ENCODE data around the gene NEK6.

Gene NEK6

GRCh38 chr9:124325816-124326215, 68.1 kb downstream of the NEK6 start:
- Histone ChIP-seq H3K36me3 (ENCODE audit: insufficient read depth) (no peaks in the 10 kb centered on the region), H3K9ac (no peak overlapping the region), H3K4me1 (ENCODE audit: low read depth, poor library complexity, severe bottlenecking) (no peaks in the 10 kb centered on the region), H3K27ac (no peak overlapping the region), H2AFZ (ENCODE audit: low read depth) (no peak overlapping the region), H3K79me2 (ENCODE audit: insufficient read depth, low read depth) (no peaks in the 10 kb centered on the region), H3K4me3 (IDR thresholded peaks at IDR 0.05; ENCODE audit: insufficient read depth, low read depth, low read length) (no peak overlapping the region), H3K27me3 (ENCODE audit: insufficient read depth, low read depth) (no peaks in the 10 kb centered on the region), H4K20me1 (ENCODE audit: insufficient read depth) (no peaks in the 10 kb centered on the region), H3K4me2 (no peak overlapping the region)
- TF ChIP-seq CTCF (conservative IDR thresholded peaks at IDR 0.05; ENCODE audit: low read depth, low read length) = no peak

GRCh38 chr9:124326378-124326777, 68.6 kb downstream of the NEK6 start:
- Histone ChIP-seq H3K9ac (no peak overlapping the region), H3K4me2 (no peak overlapping the region), H3K79me2 (ENCODE audit: insufficient read depth, low read depth) (no peaks in the 10 kb centered on the region), H2AFZ (ENCODE audit: low read depth) (no peak overlapping the region), H3K27ac (no peak overlapping the region), H3K36me3 (ENCODE audit: insufficient read depth) (no peaks in the 10 kb centered on the region), H4K20me1 (ENCODE audit: insufficient read depth) (no peaks in the 10 kb centered on the region), H3K4me1 (ENCODE audit: low read depth, poor library complexity, severe bottlenecking) (no peaks in the 10 kb centered on the region), H3K4me3 (IDR thresholded peaks at IDR 0.05; ENCODE audit: insufficient read depth, low read depth, low read length) (no peak overlapping the region), H3K27me3 (ENCODE audit: insufficient read depth, low read depth) (no peaks in the 10 kb centered on the region)
- TF ChIP-seq CTCF (conservative IDR thresholded peaks at IDR 0.05; ENCODE audit: low read depth, low read length) = no peak

DNA sequence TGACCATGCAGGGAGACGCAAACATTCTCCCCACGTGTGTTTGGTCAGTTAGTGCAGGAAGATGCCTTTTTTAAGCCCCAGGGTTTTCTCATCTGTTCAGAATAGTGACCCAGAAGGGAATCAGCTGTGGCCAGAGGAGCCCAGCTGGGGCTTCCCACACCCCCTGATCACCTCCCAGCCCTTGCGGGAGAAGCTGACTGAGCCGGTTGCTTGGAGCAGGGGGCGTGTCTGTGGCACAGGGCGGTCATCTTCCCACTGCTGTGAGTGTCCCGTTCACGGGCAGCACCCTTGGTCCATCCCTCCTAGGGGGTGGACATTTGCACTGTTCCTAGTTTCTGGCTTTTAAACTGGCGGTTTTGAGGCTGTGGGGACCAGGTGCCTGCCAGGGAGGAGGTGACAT, 69.7 kb downstream of the NEK6 start:
- no peak for TF ChIP-seq CTCF (conservative IDR thresholded peaks at IDR 0.05; ENCODE audit: low read depth, low read length)
- H4K20me1 ChIP-seq (ENCODE audit: insufficient read depth) = no peaks in the 10 kb centered on the region
- H2AFZ ChIP-seq (ENCODE audit: low read depth) = no peak overlapping the region
- H3K4me1 ChIP-seq (ENCODE audit: low read depth, poor library complexity, severe bottlenecking) = no peaks in the 10 kb centered on the region
- no peak overlapping the region for H3K4me3 ChIP-seq (IDR thresholded peaks at IDR 0.05; ENCODE audit: insufficient read depth, low read depth, low read length)
- H3K36me3 ChIP-seq (ENCODE audit: insufficient read depth) = no peaks in the 10 kb centered on the region
- H3K27me3 ChIP-seq (ENCODE audit: insufficient read depth, low read depth) = no peaks in the 10 kb centered on the region
- no peak overlapping the region for H3K4me2 ChIP-seq
- no peaks in the 10 kb centered on the region for H3K79me2 ChIP-seq (ENCODE audit: insufficient read depth, low read depth)
- H3K9ac ChIP-seq = no peak overlapping the region
- H3K27ac ChIP-seq = no peak overlapping the region

- Histone ChIP-seq H3K79me2 (ENCODE audit: insufficient read depth, low read depth) (no peaks in the 10 kb centered on the region), H3K27ac (no peak overlapping the region), H3K4me2 (no peak overlapping the region), H3K36me3 (ENCODE audit: insufficient read depth) (no peaks in the 10 kb centered on the region), H3K4me3 (IDR thresholded peaks at IDR 0.05; ENCODE audit: insufficient read depth, low read depth, low read length) (no peak overlapping the region), H2AFZ (ENCODE audit: low read depth) (no peak overlapping the region), H3K9ac (no peak overlapping the region), H3K4me1 (ENCODE audit: low read depth, poor library complexity, severe bottlenecking) (no peaks in the 10 kb centered on the region), H3K27me3 (ENCODE audit: insufficient read depth, low read depth) (no peaks in the 10 kb centered on the region), H4K20me1 (ENCODE audit: insufficient read depth) (no peaks in the 10 kb centered on the region)
- TF ChIP-seq CTCF (conservative IDR thresholded peaks at IDR 0.05; ENCODE audit: low read depth, low read length) = no peak
Measured at GRCh38 chr9:124328285-124328684, 70.5 kb downstream of the NEK6 start.

Data from KMS-11 (cell line).